Glutamatergic neuron (in vitro differentiated cells): Measurements from ENCODE around the gene ABCA12. TPM values are rescaled to one million over a fixed set of nuclear protein-coding genes. Genes with fewer than 3 reads are reported as not detected.

Experiments used
- DNase-seq: peaks from one replicate; pipeline ENCODE4 v3.0.0; 2022
- H3K27ac Mint-ChIP-seq: one replicate; pipeline ENCODE4 v1.8.0; 2020; ENCODE audit warnings: mild to moderate bottlenecking, mixed read lengths, inconsistent platforms; ENCODE audit not compliant: unreplicated experiment
- H3K27me3 Mint-ChIP-seq: one replicate; pipeline ENCODE4 v1.8.0; 2020; ENCODE audit warnings: mild to moderate bottlenecking, moderate library complexity, mixed read lengths, inconsistent platforms; ENCODE audit not compliant: unreplicated experiment
- H3K36me3 Mint-ChIP-seq: one replicate; pipeline ENCODE4 v1.8.0; 2020; ENCODE audit warnings: mild to moderate bottlenecking, mixed read lengths, inconsistent platforms; ENCODE audit not compliant: unreplicated experiment
- H3K4me1 Mint-ChIP-seq: one replicate; pipeline ENCODE4 v1.8.0; 2020; ENCODE audit warnings: mild to moderate bottlenecking, low read depth, mixed read lengths, inconsistent platforms; ENCODE audit not compliant: unreplicated experiment
- H3K4me3 Mint-ChIP-seq: one replicate; pipeline ENCODE4 v1.8.0; 2020; ENCODE audit warnings: mild to moderate bottlenecking, mixed read lengths, inconsistent platforms; ENCODE audit not compliant: unreplicated experiment
- H3K9me3 Mint-ChIP-seq: one replicate; pipeline ENCODE4 v1.8.0; 2020; ENCODE audit warnings: mild to moderate bottlenecking, moderate library complexity, mixed read lengths, inconsistent platforms; ENCODE audit not compliant: unreplicated experiment
- total RNA-seq: library from RNA; stranded (reverse); fragmentation: NEBNext Ultra II Directional; extraction: Animal tissue kit (Norgen Biotek cat#: 25700); gene quantifications from one replicate; pipeline ENCODE4 v1.2.1, GENCODE V29; 2021; ENCODE audit not compliant: unreplicated experiment
- TF ChIP-seq, protein P1 (sequence below): fragments of 200-600 bp; sonication (generic); IDR thresholded peaks from one replicate; pipeline ENCODE4 v1.5.0; 2021; ENCODE audit not compliant: partially characterized antibody, unreplicated experiment

Gene ABCA12
- total RNA-seq, 1 donor from 2014 or later = 0.37 TPM

DNA sequence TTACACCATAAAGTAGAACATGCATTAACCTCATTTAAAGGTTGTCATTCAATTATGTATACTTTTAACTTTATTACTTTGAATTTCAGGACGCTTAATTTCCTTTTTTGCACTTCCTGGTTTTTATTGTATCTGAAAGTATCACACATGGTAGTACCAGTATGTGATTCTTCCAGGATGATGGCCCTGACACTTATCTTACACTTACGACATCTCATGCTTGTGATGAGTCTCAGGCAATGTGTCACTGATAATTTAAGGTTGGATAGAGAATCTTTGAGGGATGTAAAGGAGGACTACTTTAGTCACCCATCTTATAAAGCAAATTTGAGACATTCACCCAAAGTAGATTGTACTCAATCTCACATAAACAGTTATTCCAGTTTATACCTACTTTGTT is 74.9 kb downstream of the ABCA12 start:
- Mint-ChIP-seq H3K4me1 (peaks cover 24% of the 10 kb centered on the region), H3K27ac (no peak overlapping the region), H3K9me3 (peaks cover 1% of the 10 kb centered on the region), H3K4me3 (no peak overlapping the region), H3K36me3 (no peaks in the 10 kb centered on the region), H3K27me3 (peaks cover under 1% of the 10 kb centered on the region)
- DNase-seq = no peak
- TF ChIP-seq, protein P1, sequence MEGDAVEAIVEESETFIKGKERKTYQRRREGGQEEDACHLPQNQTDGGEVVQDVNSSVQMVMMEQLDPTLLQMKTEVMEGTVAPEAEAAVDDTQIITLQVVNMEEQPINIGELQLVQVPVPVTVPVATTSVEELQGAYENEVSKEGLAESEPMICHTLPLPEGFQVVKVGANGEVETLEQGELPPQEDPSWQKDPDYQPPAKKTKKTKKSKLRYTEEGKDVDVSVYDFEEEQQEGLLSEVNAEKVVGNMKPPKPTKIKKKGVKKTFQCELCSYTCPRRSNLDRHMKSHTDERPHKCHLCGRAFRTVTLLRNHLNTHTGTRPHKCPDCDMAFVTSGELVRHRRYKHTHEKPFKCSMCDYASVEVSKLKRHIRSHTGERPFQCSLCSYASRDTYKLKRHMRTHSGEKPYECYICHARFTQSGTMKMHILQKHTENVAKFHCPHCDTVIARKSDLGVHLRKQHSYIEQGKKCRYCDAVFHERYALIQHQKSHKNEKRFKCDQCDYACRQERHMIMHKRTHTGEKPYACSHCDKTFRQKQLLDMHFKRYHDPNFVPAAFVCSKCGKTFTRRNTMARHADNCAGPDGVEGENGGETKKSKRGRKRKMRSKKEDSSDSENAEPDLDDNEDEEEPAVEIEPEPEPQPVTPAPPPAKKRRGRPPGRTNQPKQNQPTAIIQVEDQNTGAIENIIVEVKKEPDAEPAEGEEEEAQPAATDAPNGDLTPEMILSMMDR = no peak

GRCh38 chr2:215060861-215061536 is 77.4 kb downstream of the ABCA12 start:
- Mint-ChIP-seq H3K27ac (peak overlapping the region; percentile 93), H3K4me3 (peak overlapping the region; percentile 72), H3K9me3 (peaks cover 1% of the 10 kb centered on the region), H3K4me1 (peaks cover 26% of the 10 kb centered on the region), H3K27me3 (no peaks in the 10 kb centered on the region), H3K36me3 (no peaks in the 10 kb centered on the region)
- DNase-seq = peak; percentile 64
- TF ChIP-seq, protein P1 = no peak

- H3K4me1 Mint-ChIP-seq = peaks cover 28% of the 10 kb centered on the region
These were observed 78.7 kb downstream of the ABCA12 start for GRCh38 chr2:215059724-215060123.

DNA sequence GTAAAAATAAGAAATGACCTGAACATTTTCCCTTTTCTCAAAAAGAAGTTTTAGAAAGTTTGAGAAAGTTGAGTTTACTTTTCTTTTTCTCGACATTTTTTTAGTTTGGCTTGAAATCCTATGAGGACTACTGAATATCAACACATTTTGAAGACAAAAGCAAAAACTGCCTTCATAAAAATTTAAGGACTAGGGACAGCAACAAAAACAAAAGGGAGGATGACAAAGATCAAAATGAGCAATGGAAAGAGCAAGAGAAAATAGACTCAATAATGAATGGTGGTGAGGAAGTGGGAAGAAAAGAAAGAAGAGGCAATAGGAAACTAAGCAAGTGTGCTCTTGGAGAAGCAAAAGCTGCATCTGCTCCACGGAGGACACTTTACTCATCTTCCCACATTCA is 82.5 kb downstream of the ABCA12 start:
- TF ChIP-seq, protein P1 = no peak
- no peaks in the 10 kb centered on the region for H3K27me3 Mint-ChIP-seq
- no peak for DNase-seq
- H3K36me3 Mint-ChIP-seq = no peaks in the 10 kb centered on the region
- H3K4me3 Mint-ChIP-seq = no peak overlapping the region
- peaks cover 1% of the 10 kb centered on the region for H3K9me3 Mint-ChIP-seq
- H3K4me1 Mint-ChIP-seq = peaks cover 18% of the 10 kb centered on the region
- no peak overlapping the region for H3K27ac Mint-ChIP-seq

More at GRCh38 chr2:215059724-215060123, 78.7 kb downstream of the ABCA12 start:
- Mint-ChIP-seq H3K9me3 (peaks cover 1% of the 10 kb centered on the region), H3K27ac (peak overlapping the region; percentile 2), H3K27me3 (no peaks in the 10 kb centered on the region), H3K36me3 (no peaks in the 10 kb centered on the region), H3K4me3 (no peak overlapping the region)
- DNase-seq = no peak
- TF ChIP-seq, protein P1 = no peak

GRCh38 chr2:215052810-215053209 is 85.6 kb downstream of the ABCA12 start:
- H3K4me1 Mint-ChIP-seq = peaks cover 2% of the 10 kb centered on the region
- no peaks in the 10 kb centered on the region for H3K27me3 Mint-ChIP-seq
- H3K4me3 Mint-ChIP-seq = no peak overlapping the region
- TF ChIP-seq, protein P1 = no peak
- no peak overlapping the region for H3K27ac Mint-ChIP-seq
- no peaks in the 10 kb centered on the region for H3K9me3 Mint-ChIP-seq
- no peaks in the 10 kb centered on the region for H3K36me3 Mint-ChIP-seq
- DNase-seq = no peak
